IPS-11a (cell line): ENCODE data around the gene RETN.

Experiments used
- H3K4me3 ChIP-seq: one replicate; pipeline ENCODE4 v1.5.1; 2013; ENCODE audit warnings: low read depth, low read length, control low read depth

Gene RETN, protein sequence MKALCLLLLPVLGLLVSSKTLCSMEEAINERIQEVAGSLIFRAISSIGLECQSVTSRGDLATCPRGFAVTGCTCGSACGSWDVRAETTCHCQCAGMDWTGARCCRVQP

GRCh38 chr19:7668842-7669241 is at the start of gene RETN:
Gene RETN, plus strand, starts transcription at chr19:7669049. Its CDS starts 278 bp downstream, at chr19:7669327.
- peak within 1 kb of the TSS; percentile 17 for H3K4me3 ChIP-seq

- H3K4me3 ChIP-seq, result no peak overlapping the region
These were observed 49.0 kb upstream of the RETN start for GRCh38 chr19:7619671-7620441.

- no peak overlapping the region for H3K4me3 ChIP-seq
These were observed 48.1 kb upstream of the RETN start for GRCh38 chr19:7620442-7621412.

- H3K4me3 ChIP-seq, result no peak overlapping the region
These were observed 45.7 kb upstream of the RETN start for GRCh38 chr19:7622933-7623685.

DNA sequence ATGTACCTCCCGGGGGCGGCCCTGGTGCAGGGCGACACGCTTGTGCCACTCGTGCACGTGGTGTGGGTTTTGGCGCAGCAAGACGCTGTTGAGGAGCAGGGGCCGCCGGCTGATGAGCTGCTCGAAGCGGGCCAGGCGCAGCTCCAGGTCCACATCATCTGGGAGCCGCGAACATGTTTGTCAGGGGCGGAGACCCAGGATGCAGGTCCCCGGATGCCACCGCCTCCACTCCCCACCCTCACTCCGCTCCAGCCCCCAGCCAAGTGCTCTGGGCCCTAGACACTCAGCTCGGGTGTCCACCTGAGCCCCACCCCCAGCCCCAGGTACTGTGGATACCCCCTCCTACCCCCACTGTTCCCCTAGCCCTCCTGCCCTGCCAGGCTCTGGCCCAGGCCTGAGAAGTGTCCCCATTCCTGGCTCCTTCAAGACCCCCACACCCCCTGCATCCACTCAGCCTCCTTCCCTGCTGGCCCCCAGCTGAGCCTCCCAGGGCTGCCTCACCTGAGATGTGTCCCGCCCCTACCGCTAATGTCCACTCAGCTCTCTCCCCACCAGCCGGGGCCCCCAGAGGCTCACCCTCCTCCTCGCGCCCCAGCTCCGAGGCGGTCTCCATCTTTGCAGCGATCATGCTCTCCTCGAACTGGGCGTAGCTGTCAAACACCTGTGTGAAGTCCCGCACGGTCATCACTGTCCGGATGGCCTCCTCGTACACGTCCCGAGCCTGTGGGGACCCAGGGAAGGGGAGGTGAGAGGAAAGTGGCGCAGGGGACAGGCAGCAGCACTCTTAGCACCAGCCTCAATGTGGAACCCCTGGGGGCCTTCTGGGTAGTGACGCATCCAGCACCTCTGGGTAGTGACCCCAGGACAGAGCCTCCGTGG is 44.9 kb upstream of the RETN start:
- H3K4me3 ChIP-seq, result no peak overlapping the region

GRCh38 chr19:7624810-7625209 is 44.0 kb upstream of the RETN start:
- no peak overlapping the region for H3K4me3 ChIP-seq

DNA sequence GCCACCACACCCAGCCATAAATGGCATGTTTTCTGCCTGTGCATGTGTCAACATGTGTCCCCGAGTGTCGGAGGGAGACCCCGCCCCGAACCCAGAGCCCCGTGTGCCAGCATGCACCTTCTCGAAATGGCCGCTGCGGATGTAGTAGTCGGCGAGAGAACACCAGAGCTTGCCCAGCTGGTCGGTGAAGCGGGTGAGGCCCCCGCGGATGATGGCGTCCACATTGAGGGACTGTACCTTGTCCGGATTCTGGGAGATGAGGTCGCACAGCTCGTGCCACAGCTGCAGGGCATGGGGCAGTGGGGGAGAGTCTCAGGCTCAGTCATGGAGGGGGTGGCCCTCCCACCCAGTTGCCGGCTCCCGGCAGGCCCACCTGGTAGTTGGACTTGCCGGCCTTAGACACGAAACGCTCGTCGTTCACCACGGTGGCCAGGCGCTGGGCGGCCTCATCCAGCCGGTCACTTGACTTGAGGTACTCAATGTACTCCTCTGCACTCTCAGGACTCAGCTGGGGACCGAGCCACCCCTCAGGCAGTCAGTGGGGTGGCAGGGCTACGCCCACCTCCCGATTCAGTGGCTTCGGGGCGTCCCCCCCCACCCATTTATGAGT is 43.0 kb upstream of the RETN start:
- no peak overlapping the region for H3K4me3 ChIP-seq

DNA sequence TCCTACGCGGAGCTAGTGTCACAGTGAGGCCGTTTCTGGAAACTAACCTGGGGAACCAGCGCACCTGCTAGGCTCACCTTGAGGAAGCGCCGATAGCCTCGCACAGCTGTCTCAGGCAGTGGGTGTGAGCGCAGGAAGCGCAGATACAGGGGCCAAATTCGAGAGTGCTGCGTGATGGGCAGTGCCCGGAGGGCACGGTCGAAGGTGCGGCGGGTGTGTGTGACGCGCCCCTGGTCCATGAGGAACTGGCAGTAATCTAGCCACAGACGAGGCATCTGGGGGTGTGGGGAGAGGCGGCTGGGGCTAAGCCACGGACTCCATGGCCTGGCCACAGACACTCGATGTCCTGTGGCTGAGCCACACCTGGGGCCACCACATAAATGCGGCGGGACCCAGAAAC is 41.7 kb upstream of the RETN start:
- H3K4me3 ChIP-seq, result no peak overlapping the region

- H3K4me3 ChIP-seq, result peak overlapping the region; percentile 89
These were observed 40.1 kb upstream of the RETN start for GRCh38 chr19:7628589-7629311.

DNA sequence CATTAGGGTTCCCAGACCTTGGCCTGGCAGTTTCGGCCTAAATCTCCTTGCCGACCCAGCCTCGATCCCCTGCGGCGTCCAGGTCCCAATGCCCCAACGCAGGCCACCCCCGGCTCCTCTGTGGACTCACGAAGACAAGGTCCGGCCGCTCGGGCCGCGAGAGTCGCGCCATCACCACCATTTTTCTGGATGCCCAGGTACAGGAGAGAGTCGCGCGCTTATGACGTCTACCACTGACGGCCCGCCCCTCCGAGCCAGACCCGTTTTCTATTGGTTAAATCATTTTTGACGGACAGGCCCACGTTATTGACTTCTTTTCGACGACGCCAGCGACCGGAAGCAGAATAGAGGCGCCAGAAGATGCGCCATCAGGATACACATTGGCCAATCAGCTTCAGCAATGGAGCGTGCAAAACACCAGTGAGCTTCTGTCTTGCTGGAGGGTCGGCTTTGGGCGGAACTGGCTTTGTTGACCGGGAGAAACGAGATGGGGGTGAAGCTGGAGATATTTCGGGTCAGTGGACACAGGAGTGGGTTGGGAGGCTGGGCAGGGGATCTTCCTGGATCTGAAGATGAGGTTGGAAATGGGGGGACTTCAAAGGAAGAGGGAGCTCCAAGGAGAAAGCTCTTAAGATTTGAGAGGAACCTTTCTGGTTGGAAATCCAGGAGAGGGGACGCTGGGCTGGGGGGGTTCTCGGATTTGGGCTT is 39.3 kb upstream of the RETN start, which contains the start of the genes PET100 and XAB2:
PET100 (plus strand) TSS at position 447 of the 708 bp plus-strand sequence; CDS start at position 488, 41 bp downstream.
XAB2 (minus strand) TSS at position 199 of the 708 bp plus-strand sequence; CDS start at position 181, 18 bp downstream.
- peak within 1 kb of the TSS; percentile 89 for H3K4me3 ChIP-seq

DNA sequence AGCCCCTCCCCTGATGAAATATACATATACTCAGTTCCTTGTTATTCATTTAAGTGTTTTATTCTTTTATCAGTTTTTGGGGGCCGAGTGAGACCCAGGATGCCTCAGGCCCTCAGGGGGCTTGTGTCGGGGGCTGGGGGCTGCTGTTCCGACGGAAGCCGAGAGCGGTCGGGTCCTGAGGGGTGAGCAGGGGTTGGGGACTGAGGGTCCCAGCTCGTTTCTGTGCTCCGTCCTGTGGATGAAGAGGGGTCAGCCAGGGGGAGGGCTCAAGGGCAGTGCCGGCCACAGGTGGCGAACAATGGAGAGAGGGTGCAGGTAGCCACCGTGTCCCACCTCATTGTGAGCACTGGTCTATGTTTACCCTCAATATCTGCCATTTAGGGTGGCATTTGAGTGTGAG is 37.3 kb upstream of the RETN start:
- H3K4me3 ChIP-seq, result no peak overlapping the region

- no peak overlapping the region for H3K4me3 ChIP-seq
These were observed 36.3 kb upstream of the RETN start for GRCh38 chr19:7632340-7633203.

GRCh38 chr19:7633698-7634097 is 35.2 kb upstream of the RETN start, which contains the start of gene PCP2:
Gene PCP2, minus strand, starts transcription at chr19:7633719. Its CDS starts 262 bp downstream, at chr19:7633457.
- H3K4me3 ChIP-seq, result no peak within 1 kb of the TSS

DNA sequence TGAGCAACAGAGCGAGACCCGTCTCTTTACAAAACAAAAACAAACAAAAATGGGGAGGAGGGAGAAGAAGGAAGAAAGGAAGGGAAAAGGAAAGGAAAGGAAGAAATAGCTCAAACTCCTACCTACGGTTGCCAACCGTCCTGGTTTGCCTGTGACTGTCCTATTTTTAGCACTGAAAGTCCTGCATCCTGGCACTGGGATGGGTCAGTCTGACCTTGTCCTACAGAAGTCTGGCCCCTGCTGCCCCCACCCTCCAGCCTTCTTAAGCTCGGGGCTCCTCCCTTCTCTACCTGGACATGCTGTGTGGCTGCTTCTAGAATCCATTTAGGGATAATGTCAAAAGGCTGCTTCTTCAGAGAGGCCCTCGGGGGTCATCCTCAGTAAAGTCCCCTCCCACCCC is 33.2 kb upstream of the RETN start:
- H3K4me3 ChIP-seq, result no peak overlapping the region

DNA sequence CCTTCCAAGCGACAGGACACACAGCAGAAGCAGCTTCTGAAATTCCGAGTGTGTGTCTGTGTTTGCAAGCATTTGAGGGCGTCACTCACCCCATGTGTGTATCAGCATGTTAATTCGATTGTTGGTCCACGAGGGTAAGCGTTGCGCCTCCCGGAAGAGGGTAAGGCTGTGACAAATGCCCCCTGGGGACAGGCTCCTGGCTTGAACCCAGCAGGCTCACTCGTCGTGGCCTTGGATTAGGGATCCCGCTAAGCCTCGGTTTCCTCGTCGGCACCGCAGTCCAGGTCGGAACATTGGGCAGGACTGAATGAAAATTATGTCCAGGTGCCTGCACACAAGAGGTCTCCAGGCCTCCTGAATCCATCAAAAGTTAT is 32.5 kb upstream of the RETN start:
- H3K4me3 ChIP-seq, result no peak overlapping the region

DNA sequence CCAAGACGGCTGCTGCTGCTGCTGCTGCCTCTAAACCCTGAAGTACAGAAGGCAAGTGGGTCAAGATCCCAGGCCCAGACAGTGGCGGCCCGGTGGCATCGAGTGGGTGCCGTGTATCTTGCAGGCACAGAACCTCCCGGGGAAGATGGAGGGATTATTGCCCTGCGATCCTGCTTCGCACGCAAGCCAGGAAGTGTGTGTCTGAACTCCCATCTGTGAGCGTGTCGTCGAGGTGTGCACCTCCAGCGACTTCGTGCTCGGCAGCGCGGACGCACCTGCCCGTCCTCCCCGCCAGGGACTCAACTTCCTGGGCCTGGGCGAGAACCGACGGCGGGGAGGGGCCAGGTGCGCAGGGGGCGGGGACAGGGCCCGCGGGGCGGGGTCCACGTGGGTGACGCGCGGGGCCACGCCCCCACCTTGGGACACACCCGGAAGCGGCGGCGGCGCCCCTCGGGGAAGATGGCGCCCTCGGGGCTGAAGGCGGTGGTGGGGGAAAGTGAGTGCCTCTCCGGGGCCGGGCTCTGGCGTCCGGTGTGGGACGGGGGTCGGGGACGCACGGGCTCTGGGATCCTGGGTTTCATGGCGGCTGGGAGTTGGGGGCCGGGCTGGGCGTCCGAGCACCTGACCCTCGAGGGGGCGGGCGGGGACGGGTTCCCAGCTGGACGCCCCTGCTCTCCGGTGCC is 32.0 kb upstream of the RETN start, which contains the start of gene STXBP2:
STXBP2 (plus strand) TSS at position 420 of the 683 bp plus-strand sequence; CDS start at position 460, 40 bp downstream.
- peak within 1 kb of the TSS; percentile 62 for H3K4me3 ChIP-seq
